GM12865 (cell line): ENCODE data around the gene RAB11FIP3.

ENCODE experiments used
- DNase-seq: peaks from one replicate; pipeline ENCODE4 v3.0.0; 2010; ENCODE audit warnings: low read depth
- H3K4me3 ChIP-seq: 2 replicates; pipeline ENCODE4 v1.5.1; 2011; ENCODE audit warnings: mild to moderate bottlenecking, low read depth, low read length, control low read depth
- TF ChIP-seq, protein P1 (sequence below): IDR thresholded peaks from 2 replicates; pipeline ENCODE4 v1.5.1; 2011; ENCODE audit warnings: low read length, control low read depth, low read depth, inconsistent platforms; ENCODE audit not compliant: insufficient read depth; ENCODE audit errors: missing control alignments

The RAB11FIP3 gene

DNA sequence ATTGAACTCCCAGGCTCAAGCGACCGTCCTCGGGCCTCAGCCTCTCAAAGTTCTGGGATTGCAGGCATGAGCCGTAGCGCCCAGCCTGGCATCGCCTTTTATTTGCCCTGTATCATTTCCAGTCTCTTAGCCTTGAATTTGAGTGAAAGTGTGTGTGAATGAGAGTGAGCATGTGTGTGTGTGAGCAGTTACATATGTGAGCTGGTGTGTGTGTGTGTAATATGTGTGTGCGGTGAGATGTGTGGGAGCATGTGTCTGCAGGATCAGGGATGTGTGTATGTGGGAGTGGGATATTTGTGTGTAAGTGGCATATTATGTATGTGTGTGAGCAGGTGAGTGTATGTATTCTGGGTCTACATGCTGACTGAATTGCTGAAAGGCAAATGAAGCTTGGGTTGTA, 5.5 kb downstream of the RAB11FIP3 start:
- TF ChIP-seq, protein P1, sequence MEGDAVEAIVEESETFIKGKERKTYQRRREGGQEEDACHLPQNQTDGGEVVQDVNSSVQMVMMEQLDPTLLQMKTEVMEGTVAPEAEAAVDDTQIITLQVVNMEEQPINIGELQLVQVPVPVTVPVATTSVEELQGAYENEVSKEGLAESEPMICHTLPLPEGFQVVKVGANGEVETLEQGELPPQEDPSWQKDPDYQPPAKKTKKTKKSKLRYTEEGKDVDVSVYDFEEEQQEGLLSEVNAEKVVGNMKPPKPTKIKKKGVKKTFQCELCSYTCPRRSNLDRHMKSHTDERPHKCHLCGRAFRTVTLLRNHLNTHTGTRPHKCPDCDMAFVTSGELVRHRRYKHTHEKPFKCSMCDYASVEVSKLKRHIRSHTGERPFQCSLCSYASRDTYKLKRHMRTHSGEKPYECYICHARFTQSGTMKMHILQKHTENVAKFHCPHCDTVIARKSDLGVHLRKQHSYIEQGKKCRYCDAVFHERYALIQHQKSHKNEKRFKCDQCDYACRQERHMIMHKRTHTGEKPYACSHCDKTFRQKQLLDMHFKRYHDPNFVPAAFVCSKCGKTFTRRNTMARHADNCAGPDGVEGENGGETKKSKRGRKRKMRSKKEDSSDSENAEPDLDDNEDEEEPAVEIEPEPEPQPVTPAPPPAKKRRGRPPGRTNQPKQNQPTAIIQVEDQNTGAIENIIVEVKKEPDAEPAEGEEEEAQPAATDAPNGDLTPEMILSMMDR: no peak
- DNase-seq: no peak
- H3K4me3 ChIP-seq: no peak overlapping the region

DNA sequence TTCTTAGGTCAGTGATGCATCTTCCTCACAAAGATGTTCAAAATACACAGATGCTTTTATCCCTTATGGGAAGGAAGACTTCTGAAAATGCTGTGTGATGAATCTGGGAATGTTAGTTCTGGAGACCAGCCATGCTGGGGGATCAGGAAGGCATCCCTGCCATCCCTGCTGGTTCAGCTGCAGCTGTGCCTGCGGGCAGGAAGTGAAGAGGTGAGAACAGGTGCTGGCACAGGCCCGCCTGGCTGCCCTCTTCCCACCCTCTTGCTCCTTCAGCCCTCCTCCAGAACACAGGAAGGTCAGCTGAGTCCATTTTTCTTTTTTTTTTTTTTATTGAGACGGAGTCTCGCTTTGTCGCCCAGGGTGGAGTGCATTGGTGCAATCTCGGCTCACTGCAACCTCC, 15.2 kb downstream of the RAB11FIP3 start:
- TF ChIP-seq, protein P1: no peak
- no peak for DNase-seq

DNA sequence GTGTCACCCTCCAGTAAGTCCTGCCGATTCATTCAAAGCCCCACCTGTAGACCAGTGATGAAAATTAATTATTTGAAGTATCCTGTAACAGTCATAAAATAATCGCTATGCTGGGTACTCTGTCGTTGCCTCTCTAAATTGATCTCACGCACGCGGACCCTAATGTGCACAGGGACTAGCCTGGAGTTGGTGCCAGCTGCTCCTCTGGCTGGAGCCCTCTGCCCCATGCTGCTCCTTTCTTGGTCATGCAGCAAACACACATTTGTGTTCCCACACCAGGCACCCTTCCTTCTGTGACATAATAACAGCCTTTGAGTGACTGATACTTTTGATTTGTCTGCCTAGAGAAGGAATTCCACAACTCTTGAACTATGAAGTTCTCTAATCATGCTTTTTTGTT, 16.0 kb downstream of the RAB11FIP3 start:
- TF ChIP-seq, protein P1: no peak
- DNase-seq: no peak
- no peak overlapping the region for H3K4me3 ChIP-seq

More for the DNA sequence above, 15.2 kb downstream of the RAB11FIP3 start:
- no peak overlapping the region for H3K4me3 ChIP-seq

DNA sequence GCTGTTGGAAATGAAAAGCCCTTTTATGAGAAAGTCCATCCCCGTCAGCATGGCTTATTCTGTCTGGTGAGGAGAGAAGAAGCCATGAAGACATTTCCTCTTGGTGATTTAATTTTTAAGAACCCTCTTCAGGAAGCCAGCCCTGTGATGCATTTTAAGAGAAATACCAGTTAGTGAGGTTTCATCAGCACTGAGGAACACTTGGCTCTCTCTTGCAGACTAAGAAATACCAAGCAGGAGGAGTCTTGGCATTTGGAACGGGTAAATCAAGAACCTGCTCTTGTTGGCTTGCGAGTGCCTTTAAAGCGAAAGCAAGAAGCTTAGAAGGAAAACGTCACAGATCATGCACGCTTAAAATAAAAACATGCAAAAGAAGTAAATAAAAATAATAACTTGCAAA, 17.5 kb downstream of the RAB11FIP3 start:
- TF ChIP-seq, protein P1: no peak
- peak overlapping the region; percentile 51 for H3K4me3 ChIP-seq
- DNase-seq: peak; percentile 49

DNA sequence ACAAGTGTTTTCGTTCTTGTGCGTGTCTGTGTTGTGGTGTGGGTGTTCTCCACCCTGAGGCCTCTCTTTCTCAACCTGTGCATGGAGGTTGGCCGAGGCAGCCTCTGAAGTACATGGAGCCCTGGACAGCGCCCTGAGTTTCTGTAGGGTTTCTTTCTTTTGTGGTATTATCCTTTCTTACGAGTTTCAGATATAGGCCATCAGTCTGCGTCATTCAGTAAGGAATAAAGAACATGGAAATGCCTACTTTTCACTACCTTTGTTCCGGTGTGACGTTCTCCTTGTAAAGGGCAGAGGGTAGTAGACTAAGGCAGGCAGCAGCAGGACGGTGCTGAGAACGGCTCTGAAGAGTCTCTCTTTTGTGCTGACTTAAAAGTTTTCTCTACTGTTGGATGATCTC, 18.6 kb downstream of the RAB11FIP3 start:
- no peak for DNase-seq
- TF ChIP-seq, protein P1: no peak
- H3K4me3 ChIP-seq: no peak overlapping the region

DNA sequence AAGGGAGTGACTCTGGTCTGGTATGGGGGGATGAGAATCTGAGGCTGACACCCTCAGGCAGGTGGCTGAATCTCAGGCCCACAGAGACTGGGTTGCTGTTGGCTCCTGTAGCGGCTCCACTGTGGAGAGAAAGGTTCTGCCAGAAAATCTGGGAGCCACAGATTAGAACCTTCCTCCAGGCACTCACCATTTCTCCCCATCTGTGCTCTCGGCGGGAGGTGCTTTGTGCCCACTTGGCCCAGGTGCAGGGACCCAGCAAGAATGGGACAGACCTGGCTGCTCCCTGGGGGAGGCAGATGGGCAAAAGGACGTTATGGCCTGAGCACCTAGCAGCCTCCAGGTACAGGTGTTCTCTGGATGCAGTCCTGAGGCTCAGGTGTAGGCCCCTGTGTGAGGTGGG, 20.1 kb downstream of the RAB11FIP3 start:
- H3K4me3 ChIP-seq: no peak overlapping the region
- DNase-seq: no peak
- TF ChIP-seq, protein P1: no peak

DNA sequence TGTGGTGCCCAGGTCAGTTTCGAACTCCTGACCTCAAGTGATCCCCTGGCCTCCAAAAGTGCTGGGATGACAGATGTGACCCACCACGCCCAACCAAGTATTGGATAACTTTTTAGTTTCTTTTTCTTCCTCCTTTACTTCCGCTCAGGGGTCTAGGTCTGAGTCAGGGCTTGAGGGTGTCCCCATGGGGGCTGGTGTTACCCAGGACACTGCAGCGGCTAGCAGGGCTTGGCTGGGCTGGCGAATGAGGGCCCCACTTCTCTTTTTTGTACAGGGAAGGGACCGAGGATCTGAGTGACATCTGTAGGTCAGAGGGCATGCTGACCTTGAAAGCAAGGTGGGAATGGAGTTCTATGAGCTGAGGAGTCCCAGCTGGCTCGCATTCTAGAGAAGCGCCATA, 24.9 kb downstream of the RAB11FIP3 start:
- TF ChIP-seq, protein P1: no peak
- no peak overlapping the region for H3K4me3 ChIP-seq
- peak; percentile 77 for DNase-seq
